Stimulated activated CD4-positive, alpha-beta T cell treated with anti-CD3 and anti-CD28 coated beads, Interleukin-1b, Interleukin-23, amount 100 ng/mL, for 4 hours (primary cell): ENCODE measurements around the gene MPO.

ENCODE experiments used
- DNase-seq, 2 donors: peaks; one replicate each; pipeline ENCODE4 v3.0.0-alpha.2; 2020; ENCODE audit warnings: low read depth in 2 of 2

The MPO gene

GRCh38 chr17:58279736-58280479 is 827 bp downstream of the MPO start:
- DNase-seq: no peak

- no peak for DNase-seq
Measured at GRCh38 chr17:58279016-58279711, 1.6 kb downstream of the MPO start.

DNA sequence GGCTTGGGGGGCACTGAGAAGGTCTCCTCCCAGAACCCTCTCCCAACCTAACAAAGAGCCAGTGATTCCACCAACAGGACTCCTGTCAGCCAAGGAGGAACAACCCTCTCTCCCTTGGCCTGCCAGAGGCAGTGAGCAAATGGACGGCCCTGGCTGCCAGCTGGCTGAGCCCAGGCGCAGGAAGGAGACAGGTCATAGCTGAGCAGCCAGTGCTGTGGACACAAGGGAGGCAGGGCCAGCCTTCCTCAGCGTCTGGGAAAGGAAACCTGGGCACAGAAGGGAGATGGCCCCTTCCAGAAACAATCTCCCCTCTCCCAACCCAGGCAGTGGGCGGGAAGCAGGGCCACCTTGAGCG is 2.1 kb downstream of the MPO start:
- DNase-seq: no peak

GRCh38 chr17:58277802-58278595 is 2.7 kb downstream of the MPO start:
- no peak for DNase-seq

DNA sequence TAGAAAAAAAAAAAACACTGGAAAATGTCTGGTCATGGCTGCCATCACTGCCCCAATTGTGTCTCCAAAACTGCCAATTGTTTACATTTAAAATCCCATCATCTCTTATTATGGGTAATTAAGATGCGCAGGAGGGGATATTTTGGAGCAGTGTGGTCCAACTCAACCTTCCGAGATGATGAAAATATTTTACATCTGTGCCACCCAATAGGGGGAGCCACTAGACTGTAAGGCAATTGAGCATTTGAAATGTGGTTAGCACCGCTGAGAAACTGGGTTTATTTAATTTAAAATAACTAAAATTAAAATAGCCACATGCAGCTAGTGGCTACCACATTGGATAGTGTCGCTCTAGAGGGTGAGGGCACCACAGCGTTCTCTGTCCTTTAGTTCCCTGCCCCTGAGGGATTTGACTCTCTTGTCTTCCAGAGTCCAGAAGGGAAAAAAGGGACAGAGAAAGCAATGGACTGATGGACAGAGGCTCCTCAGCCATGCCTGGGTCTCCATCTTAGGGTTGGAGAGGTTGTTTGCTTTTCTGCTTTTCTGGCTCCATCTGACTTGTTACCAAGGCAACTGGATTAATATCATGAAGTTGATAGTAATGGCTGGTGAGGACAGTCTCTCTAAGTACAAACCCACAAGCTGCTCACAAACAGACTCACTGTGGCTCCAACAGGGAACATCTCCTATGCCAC is 3.5 kb downstream of the MPO start:
- DNase-seq: no peak

DNA sequence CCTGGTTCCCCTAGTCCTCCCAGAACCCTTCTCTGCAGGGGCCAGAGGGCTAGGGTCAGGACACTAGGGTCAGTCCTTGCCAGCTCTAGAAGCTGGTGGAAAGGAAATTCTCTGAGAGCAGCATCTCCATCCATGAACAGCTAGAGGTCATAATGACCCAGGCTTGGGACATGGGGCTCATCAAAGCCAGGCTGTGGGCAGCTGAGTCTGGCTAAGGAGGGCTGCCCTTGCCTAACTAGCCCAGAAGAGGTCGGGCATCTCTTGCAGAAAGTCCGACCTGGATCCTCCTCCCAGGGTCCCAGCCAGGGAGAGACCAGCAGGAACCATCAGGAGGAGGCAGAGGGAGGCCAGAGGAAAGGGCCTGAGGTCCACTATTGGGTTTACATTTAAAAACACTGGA is 4.3 kb downstream of the MPO start:
- DNase-seq: no peak

DNA sequence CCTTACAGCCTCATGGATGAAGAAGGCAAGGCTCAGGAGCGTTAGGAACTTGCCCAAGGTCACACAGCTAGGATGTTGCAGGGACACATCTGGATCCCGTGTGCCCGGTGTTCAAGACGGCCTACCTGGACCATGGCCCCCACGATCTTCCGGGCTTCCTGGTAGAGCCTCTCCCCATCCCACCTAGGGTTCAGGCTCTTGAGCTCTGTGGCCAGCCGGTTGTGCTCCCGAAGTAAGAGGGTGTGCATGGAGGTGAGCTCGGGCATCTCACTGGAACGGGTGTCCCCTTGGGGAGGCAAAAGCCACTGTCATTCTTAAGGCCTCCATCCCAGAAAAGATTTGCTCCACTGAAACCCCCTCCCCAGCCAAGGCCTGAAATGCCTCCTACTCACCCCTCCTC is 5.3 kb downstream of the MPO start:
- no peak for DNase-seq

- no peak for DNase-seq
Measured at GRCh38 chr17:58273453-58274104, 7.2 kb downstream of the MPO start.

DNA sequence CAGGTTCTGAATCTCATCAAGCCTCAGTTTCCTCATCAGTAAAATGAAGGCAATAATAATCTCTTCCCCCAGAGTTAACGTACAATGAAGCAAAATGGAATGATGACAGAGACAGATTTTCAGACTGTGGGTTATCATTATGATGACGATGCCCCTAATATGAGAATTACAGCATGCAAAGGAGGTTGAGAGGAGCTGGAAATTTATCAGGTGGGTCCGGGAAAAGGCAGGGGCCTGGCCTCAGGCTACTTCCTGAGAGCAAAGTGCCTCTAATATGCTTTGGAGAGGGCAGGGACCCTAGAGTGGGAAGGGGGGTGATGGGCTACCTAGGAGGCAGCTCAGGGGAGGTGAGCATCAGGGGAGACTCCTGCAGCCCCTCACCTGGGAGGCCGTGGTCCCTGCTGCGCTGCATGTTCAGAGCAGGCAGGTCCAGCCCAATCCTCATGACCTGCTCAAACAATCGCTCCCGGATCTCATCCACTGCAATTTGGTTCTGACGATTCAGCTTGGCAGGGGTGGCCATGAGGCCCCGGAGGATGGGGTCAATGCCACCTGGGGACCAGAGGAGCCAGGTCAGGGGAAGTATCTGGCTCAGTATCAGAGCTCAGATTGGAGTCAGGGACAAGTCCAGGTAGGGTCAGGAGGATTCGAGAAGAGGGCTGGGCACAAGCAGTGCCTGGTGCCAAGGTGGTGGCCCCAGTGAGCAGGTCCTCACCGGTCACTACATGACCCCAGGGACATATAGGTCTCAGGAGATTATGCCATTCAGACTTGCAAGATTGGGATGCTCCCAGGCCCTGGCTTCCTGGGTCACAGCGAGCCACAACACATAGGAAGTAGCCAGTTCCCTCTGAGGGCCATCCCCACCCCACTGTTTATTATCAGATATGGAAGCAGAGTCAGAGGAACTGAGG is 8.1 kb downstream of the MPO start:
- DNase-seq: no peak

GRCh38 chr17:58271216-58271931 is 9.4 kb downstream of the MPO start:
- DNase-seq: no peak

- no peak for DNase-seq
Measured at GRCh38 chr17:58270476-58271215, 10.1 kb downstream of the MPO start.

GRCh38 chr17:58269557-58270291 is 11.0 kb downstream of the MPO start:
- DNase-seq: no peak

DNA sequence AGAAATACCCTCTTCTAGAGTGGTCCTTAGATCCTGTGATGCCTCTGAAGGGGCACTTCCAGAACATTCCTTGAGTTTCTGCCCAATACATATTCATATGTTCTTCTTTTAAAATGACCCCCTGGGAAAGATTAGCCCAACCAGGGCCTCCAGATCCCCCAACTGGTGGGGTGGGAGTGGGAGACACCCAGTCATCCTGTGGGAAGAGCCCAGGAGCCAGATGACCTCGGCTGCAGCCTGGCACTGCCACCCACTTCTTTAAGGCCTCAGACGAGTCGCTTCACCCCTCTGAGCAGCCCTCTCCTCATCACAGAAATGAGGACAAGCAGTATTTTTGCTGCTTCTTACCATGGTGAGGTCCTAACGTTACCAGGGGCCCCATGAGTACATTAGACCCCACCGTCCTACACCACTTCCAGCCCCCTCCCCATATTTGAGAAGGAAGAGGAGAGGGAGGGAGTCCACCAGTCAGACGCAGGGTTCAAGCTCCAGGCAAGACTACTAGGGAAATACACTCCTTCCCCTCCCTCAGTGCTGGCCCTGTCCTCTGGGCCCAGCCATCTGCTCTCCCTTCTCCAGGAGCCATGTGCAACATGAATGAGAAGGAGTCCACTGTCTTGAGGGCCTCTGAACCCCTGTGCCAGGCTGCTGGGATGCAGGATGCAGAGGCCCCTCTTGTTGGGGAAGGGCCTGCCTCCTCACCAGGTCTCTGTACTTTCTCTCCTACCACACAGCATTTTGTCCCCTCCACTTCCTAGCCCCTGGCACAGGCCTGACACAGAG is 11.8 kb downstream of the MPO start:
- DNase-seq: no peak

- DNase-seq: no peak
Measured at GRCh38 chr17:58268326-58268725, 12.4 kb downstream of the MPO start.

- no peak for DNase-seq
Measured at GRCh38 chr17:58267347-58268324, 13.1 kb downstream of the MPO start.
